ENCODE measurements around the gene IGF1R.

IGF1R gene

DNA sequence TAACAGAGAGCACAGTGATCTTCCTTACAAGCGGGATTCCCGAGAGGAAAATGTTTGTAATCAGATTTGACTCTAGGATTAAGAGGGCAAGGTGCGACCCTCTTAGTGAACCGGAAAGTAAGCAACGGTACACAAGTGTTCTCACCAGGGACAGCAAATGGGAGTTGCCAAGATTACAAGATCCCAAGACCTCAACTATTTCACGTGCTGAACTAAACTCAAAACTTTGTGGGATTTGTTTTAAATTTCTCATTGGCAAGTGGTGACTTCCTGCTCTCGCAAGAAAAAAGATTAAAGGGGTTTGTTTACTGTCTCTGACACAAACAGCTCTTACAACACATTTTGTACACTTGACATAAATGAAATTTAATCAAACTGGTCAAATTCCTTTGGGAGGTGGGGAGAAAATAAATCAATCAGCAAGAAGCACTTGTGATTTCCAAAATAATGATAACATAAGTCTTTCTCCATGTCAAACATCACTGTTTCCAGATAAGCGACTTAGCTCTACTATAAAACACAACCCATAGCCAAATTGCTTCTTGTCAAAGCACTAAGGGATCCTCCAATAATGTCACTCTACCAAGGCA is 361.5 kb downstream of the IGF1R start:
- no peak for DNase-seq

DNA sequence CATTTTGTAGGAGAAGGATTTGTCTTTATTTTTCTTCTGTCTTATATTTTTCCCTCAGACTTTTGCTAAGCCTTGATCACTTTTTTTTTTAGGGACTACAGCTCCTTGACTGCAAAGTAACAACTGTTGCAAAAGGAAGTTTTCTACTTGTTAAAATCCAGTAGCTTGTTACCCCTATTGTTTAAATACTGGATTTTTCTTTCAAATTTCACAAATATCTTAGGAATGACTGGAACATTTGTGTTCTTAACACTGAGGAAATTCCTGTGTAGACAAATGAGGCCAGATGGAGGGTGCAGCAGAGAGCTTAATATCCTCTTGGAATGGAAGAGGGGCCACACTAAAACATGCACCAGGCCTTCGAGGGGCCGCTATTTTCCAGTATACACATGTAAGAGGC is 362.4 kb downstream of the IGF1R start:
- DNase-seq: no peak

Data from T-helper 1 cell (primary cell).